SK-N-SH (cell line): ENCODE data around the gene KIF2A. TPM values are rescaled to one million over a fixed set of nuclear protein-coding genes. Genes with fewer than 3 reads are reported as not detected.

Experiments used
- CTCF ChIA-PET: fragments of 300-600, 350-600 bp; formaldehyde crosslinking; extraction: SDS; loops from one replicate; lab custom pipeline; 2021; lab: Yijun Ruan, JAX
- POLR2A ChIA-PET: fragments of 350-600 bp; sonication (Branson Sonifier 250); formaldehyde crosslinking; extraction: SDS; loops from one replicate; lab custom pipeline; 2020; ENCODE audit warnings: antibody characterized with exemption, inconsistent platforms; lab: Yijun Ruan, JAX
- DNase-seq: peaks from one replicate; pipeline ENCODE4 v3.0.0; 2012
- H2AFZ ChIP-seq: fragments of 200-600 bp; sonication (generic); 2 replicates; pipeline ENCODE4 v1.8.1; 2016; ENCODE audit warnings: antibody characterized with exemption, mild to moderate bottlenecking, low read depth
- H3F3A ChIP-seq: fragments of 200-600 bp; sonication (generic); replicated peaks from 2 replicates; pipeline ENCODE3; 2016; ENCODE audit warnings: antibody characterized with exemption, mild to moderate bottlenecking; ENCODE audit not compliant: insufficient read depth
- H3K27ac ChIP-seq, 2 experiments: fragments of 200-500 bp in 1 of 2; fragments of 200-600 bp in 1 of 2; sonication (Bioruptor generic) in 1 of 2; sonication (generic), shearing (Covaris generic) in 1 of 2; 2 replicates each; pipeline versions ENCODE4 v1.5.1 to v1.6.1; 2014 to 2016; ENCODE audit warnings: low read depth in 2 of 2, inconsistent platforms in 1 of 2, low read length in 1 of 2, mild to moderate bottlenecking in 1 of 2, mixed read lengths in 1 of 2
- H3K27me3 ChIP-seq: fragments of 200-600 bp; sonication (generic), shearing (Covaris generic); 2 replicates; pipeline ENCODE4 v1.6.1; 2016; ENCODE audit warnings: mixed run types; ENCODE audit not compliant: insufficient read depth
- H3K36me3 ChIP-seq, 2 experiments: fragments of 200-500 bp in 1 of 2; fragments of 200-600 bp in 1 of 2; sonication (Bioruptor generic) in 1 of 2; sonication (generic) in 1 of 2; replicated peaks in 1 of 2; 2 replicates each; pipeline versions ENCODE3 to v1.5.1; 2014 to 2016; ENCODE audit warnings: low read length in 1 of 2, mild to moderate bottlenecking in 1 of 2; ENCODE audit not compliant: insufficient read depth in 2 of 2, control insufficient read depth in 1 of 2
- H3K4me1 ChIP-seq, 2 experiments: fragments of 200-500 bp in 1 of 2; fragments of 200-600 bp in 1 of 2; sonication (Bioruptor generic) in 1 of 2; sonication (generic), shearing (Covaris generic) in 1 of 2; 2 replicates each; pipeline versions ENCODE4 v1.5.1 to v1.6.1; 2014 to 2016; ENCODE audit warnings: low read depth in 1 of 2, low read length in 1 of 2, mixed run types in 1 of 2; ENCODE audit not compliant: insufficient read depth in 2 of 2, control insufficient read depth in 1 of 2
- H3K4me2 ChIP-seq: fragments of 200-600 bp; sonication (generic), shearing (Covaris generic); 2 replicates; pipeline ENCODE4 v1.6.1; 2017; ENCODE audit warnings: mixed run types
- H3K4me3 ChIP-seq, 2 experiments: fragments of 200-500 bp in 1 of 2; fragments of 200-600 bp in 1 of 2; sonication (Bioruptor generic) in 1 of 2; sonication (generic), shearing (Covaris generic) in 1 of 2; 2 replicates each; pipeline versions ENCODE4 v1.5.1 to v1.8.1; 2014 to 2016; ENCODE audit warnings: low read depth in 2 of 2, inconsistent platforms in 1 of 2, low read length in 1 of 2, mild to moderate bottlenecking in 1 of 2, mixed read lengths in 1 of 2, moderate library complexity in 1 of 2
- H3K79me2 ChIP-seq: fragments of 200-600 bp; sonication (generic); 2 replicates; pipeline ENCODE4 v1.8.1; 2017; ENCODE audit warnings: mild to moderate bottlenecking; ENCODE audit not compliant: insufficient read depth
- H3K9ac ChIP-seq: fragments of 200-600 bp; sonication (generic); 2 replicates; pipeline ENCODE4 v1.6.1; 2017; ENCODE audit warnings: mixed run types
- H3K9me2 ChIP-seq: fragments of 200-600 bp; sonication (generic); 2 replicates; pipeline ENCODE4 v1.6.1; 2017; ENCODE audit warnings: mixed run types
- H3K9me3 ChIP-seq: fragments of 200-600 bp; sonication (generic); 2 replicates; pipeline ENCODE4 v1.6.1; 2017; ENCODE audit warnings: mixed run types, mild to moderate bottlenecking, moderate library complexity
- H4K20me1 ChIP-seq: fragments of 200-600 bp; sonication (generic); 2 replicates; pipeline ENCODE4 v1.6.1; 2017; ENCODE audit warnings: mild to moderate bottlenecking, mixed run types; ENCODE audit not compliant: insufficient read depth
- ELF1 ChIP-seq: IDR thresholded peaks from 2 replicates; pipeline ENCODE4 v1.4.0; 2012
- EP300 ChIP-seq, 2 experiments: IDR thresholded peaks; 2 replicates each; pipeline versions ENCODE4 v1.4.0 to v1.6.1; 2012; ENCODE audit warnings: borderline replicate concordance in 1 of 2, low read depth in 1 of 2, low read length in 1 of 2
- FOSL2 ChIP-seq: IDR thresholded peaks from 2 replicates; pipeline ENCODE4 v1.4.0; 2012; ENCODE audit warnings: low read depth, mild to moderate bottlenecking, moderate library complexity, borderline replicate concordance
- FOXJ3 ChIP-seq: sonication (generic); formaldehyde crosslinking; IDR thresholded peaks from 2 replicates; pipeline ENCODE4 v1.5.1; 2020; ENCODE audit warnings: mild to moderate bottlenecking, missing genetic modification reagents
- FOXM1 ChIP-seq: IDR thresholded peaks from 2 replicates; pipeline ENCODE4 v1.4.0; 2012; ENCODE audit warnings: low read depth, mild to moderate bottlenecking
- GABPA ChIP-seq: IDR thresholded peaks from 2 replicates; pipeline ENCODE4 v1.4.0; 2012; ENCODE audit warnings: low read depth, mild to moderate bottlenecking
- GATA2 ChIP-seq: sonication (generic); formaldehyde crosslinking; IDR thresholded peaks from 2 replicates; pipeline ENCODE4 v1.5.0; 2020; ENCODE audit warnings: mild to moderate bottlenecking, missing genetic modification reagents
- JUND ChIP-seq: IDR thresholded peaks from 2 replicates; pipeline ENCODE4 v1.4.0; 2012
- NRF1 ChIP-seq: IDR thresholded peaks from 2 replicates; pipeline ENCODE4 v1.6.1; 2012; ENCODE audit warnings: low read depth, mild to moderate bottlenecking, low read length
- RAD21 ChIP-seq: IDR thresholded peaks from 2 replicates; pipeline ENCODE4 v1.6.1; 2012; ENCODE audit warnings: mild to moderate bottlenecking, low read length
- RFX5 ChIP-seq: IDR thresholded peaks from 2 replicates; pipeline ENCODE4 v1.6.1; 2012; ENCODE audit warnings: mild to moderate bottlenecking, improper control_type of control experiment, low read length
- RXRA ChIP-seq: IDR thresholded peaks from 2 replicates; pipeline ENCODE4 v1.4.0; 2012; ENCODE audit warnings: low read depth, mild to moderate bottlenecking, borderline replicate concordance
- TCF12 ChIP-seq: IDR thresholded peaks from 2 replicates; pipeline ENCODE4 v1.4.0; 2012
- YY1 ChIP-seq: IDR thresholded peaks from 2 replicates; pipeline ENCODE4 v1.4.0; 2012; ENCODE audit warnings: low read depth, mild to moderate bottlenecking
- WGBS: methylation state at CpG from one replicate; pipeline ENCODE4 v1.1.6; 2017; ENCODE audit warnings: low lambda C conversion rate; 5-methylcytosine and 5-hydroxymethylcytosine counted together
- polyA plus RNA-seq, 3 experiments: library from polyadenylated mRNA; depleted of rRNA; stranded (reverse); fragments of >200 nt; gene quantifications; 2 replicates each; pipeline ENCODE4 v1.2.3, GENCODE V29; 2012
- TF ChIP-seq, protein P1 (sequence below): IDR thresholded peaks from 2 replicates; pipeline ENCODE4 v1.4.0; 2012; ENCODE audit warnings: low read depth, borderline replicate concordance
- TF ChIP-seq, protein P2 (sequence below): IDR thresholded peaks from 2 replicates; pipeline ENCODE4 v1.4.0; 2012; ENCODE audit warnings: low read depth, borderline replicate concordance
- TF ChIP-seq, protein P3 (sequence below): fragments of 150-350 bp; IDR thresholded peaks from 2 replicates; pipeline ENCODE4 v1.6.1; 2016; ENCODE audit warnings: mild to moderate bottlenecking, low read depth, low read length
- TF ChIP-seq, protein P4 (sequence below): IDR thresholded peaks from 2 replicates; pipeline ENCODE4; 2012
- TF ChIP-seq, protein P5 (sequence below): fragments of 200-600 bp; sonication (generic); IDR thresholded peaks from 2 replicates; pipeline ENCODE4 v1.6.1; 2017; ENCODE audit warnings: antibody characterized with exemption, mild to moderate bottlenecking, moderate library complexity
- TF ChIP-seq, protein P6 (sequence below): fragments of 150-350 bp; IDR thresholded peaks from 2 replicates; pipeline ENCODE4 v1.6.1; 2017; ENCODE audit warnings: antibody characterized with exemption, low read length, low read depth, borderline replicate concordance

The KIF2A gene
- polyA plus RNA-seq, 1 of the 3 experiments (the other 2 are of a cell fraction), result 14.3 TPM

DNA sequence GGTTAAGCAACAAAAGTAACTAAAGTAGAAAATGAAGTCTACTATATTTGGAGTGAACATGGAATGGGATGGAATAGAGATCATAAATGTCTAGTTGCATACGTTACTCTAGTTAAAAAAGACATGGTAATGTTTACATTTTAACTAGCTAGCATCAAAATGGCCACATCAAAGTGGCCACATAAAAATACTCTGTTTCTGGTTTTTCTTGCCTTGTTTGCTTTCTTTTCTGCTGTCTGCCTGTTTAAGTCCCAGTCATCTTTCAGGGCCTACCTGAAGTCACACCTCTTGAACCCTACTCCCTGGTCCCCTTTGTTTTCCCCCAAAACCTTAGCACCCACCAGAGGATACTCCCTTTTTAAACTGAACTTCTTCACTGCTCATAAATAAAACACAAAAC lies 6.4 kb upstream of the KIF2A start:
- Histone ChIP-seq H3K27ac (no peak overlapping the region), H3K9ac (no peak overlapping the region), H3K9me3 (no peaks in the 10 kb centered on the region), H3F3A (no peaks in the 10 kb centered on the region), H3K9me2 (no peaks in the 10 kb centered on the region), H4K20me1 (no peaks in the 10 kb centered on the region), H3K27me3 (no peaks in the 10 kb centered on the region), H3K4me3 (no peak overlapping the region), H3K36me3 (no peaks in the 10 kb centered on the region), H3K79me2 (no peaks in the 10 kb centered on the region), H2AFZ (no peak overlapping the region), H3K4me2 (no peak overlapping the region), H3K4me1 (no peaks in the 10 kb centered on the region)
- ChIA-PET POLR2A (no interaction called here), CTCF (no interaction called here)
- no peak for DNase-seq
- 66% methylated on average over 1 of the region's 1 CpG for WGBS
- TF ChIP-seq GATA2 (no peak), FOXJ3 (CRISPR knock-in tag) (no peak), NRF1 (no peak), YY1 (no peak), RXRA (no peak), JUND (no peak), EP300 (IDR thresholded peaks at IDR 0.05; ENCODE audit: borderline replicate concordance in 1 of 2, low read depth in 1 of 2, low read length in 1 of 2) (no peak), TCF12 (no peak), RFX5 (no peak), RAD21 (no peak), ELF1 (no peak), FOSL2 (no peak), FOXM1 (no peak), GABPA (no peak)
- TF ChIP-seq, protein P1, sequence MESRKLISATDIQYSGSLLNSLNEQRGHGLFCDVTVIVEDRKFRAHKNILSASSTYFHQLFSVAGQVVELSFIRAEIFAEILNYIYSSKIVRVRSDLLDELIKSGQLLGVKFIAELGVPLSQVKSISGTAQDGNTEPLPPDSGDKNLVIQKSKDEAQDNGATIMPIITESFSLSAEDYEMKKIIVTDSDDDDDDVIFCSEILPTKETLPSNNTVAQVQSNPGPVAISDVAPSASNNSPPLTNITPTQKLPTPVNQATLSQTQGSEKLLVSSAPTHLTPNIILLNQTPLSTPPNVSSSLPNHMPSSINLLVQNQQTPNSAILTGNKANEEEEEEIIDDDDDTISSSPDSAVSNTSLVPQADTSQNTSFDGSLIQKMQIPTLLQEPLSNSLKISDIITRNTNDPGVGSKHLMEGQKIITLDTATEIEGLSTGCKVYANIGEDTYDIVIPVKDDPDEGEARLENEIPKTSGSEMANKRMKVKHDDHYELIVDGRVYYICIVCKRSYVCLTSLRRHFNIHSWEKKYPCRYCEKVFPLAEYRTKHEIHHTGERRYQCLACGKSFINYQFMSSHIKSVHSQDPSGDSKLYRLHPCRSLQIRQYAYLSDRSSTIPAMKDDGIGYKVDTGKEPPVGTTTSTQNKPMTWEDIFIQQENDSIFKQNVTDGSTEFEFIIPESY, result no peak
- TF ChIP-seq, protein P2, sequence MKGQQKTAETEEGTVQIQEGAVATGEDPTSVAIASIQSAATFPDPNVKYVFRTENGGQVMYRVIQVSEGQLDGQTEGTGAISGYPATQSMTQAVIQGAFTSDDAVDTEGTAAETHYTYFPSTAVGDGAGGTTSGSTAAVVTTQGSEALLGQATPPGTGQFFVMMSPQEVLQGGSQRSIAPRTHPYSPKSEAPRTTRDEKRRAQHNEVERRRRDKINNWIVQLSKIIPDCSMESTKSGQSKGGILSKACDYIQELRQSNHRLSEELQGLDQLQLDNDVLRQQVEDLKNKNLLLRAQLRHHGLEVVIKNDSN, result no peak
- TF ChIP-seq, protein P3, sequence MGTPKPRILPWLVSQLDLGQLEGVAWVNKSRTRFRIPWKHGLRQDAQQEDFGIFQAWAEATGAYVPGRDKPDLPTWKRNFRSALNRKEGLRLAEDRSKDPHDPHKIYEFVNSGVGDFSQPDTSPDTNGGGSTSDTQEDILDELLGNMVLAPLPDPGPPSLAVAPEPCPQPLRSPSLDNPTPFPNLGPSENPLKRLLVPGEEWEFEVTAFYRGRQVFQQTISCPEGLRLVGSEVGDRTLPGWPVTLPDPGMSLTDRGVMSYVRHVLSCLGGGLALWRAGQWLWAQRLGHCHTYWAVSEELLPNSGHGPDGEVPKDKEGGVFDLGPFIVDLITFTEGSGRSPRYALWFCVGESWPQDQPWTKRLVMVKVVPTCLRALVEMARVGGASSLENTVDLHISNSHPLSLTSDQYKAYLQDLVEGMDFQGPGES, result no peak
- TF ChIP-seq, protein P4, sequence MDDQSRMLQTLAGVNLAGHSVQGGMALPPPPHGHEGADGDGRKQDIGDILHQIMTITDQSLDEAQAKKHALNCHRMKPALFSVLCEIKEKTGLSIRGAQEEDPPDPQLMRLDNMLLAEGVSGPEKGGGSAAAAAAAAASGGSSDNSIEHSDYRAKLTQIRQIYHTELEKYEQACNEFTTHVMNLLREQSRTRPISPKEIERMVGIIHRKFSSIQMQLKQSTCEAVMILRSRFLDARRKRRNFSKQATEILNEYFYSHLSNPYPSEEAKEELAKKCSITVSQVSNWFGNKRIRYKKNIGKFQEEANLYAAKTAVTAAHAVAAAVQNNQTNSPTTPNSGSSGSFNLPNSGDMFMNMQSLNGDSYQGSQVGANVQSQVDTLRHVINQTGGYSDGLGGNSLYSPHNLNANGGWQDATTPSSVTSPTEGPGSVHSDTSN, result no peak
- TF ChIP-seq, protein P5, sequence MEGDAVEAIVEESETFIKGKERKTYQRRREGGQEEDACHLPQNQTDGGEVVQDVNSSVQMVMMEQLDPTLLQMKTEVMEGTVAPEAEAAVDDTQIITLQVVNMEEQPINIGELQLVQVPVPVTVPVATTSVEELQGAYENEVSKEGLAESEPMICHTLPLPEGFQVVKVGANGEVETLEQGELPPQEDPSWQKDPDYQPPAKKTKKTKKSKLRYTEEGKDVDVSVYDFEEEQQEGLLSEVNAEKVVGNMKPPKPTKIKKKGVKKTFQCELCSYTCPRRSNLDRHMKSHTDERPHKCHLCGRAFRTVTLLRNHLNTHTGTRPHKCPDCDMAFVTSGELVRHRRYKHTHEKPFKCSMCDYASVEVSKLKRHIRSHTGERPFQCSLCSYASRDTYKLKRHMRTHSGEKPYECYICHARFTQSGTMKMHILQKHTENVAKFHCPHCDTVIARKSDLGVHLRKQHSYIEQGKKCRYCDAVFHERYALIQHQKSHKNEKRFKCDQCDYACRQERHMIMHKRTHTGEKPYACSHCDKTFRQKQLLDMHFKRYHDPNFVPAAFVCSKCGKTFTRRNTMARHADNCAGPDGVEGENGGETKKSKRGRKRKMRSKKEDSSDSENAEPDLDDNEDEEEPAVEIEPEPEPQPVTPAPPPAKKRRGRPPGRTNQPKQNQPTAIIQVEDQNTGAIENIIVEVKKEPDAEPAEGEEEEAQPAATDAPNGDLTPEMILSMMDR, result no peak
- TF ChIP-seq, protein P6, sequence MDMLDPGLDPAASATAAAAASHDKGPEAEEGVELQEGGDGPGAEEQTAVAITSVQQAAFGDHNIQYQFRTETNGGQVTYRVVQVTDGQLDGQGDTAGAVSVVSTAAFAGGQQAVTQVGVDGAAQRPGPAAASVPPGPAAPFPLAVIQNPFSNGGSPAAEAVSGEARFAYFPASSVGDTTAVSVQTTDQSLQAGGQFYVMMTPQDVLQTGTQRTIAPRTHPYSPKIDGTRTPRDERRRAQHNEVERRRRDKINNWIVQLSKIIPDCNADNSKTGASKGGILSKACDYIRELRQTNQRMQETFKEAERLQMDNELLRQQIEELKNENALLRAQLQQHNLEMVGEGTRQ, result no peak
